NCI-H82 (cell line): ENCODE results near the gene ACAD8.

Experiments used
- DNase-seq: peaks from one replicate; lab custom pipeline; 2025; lab: John Stamatoyannopoulos, UW

ACAD8 gene

DNA sequence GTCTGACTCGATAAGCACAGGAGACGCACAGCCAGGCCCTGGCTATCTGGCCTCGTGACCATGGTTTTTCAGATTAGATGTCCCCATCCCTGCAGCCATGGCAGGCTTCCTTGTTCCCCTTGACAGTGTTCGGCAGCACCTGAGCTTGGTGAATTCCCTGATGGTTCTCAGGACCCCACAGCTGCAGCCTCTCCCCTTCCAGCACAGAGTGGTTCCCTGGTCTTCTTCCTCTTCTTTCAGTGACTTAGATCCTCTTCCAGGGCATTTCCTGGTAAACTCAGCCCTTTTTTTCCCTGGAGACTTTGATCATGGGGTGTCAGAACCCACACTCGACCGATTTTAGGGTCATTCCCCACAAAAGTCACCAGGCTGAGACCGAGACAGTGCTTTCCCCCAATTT is 37.3 kb downstream of the ACAD8 start:
- no peak for DNase-seq

DNA sequence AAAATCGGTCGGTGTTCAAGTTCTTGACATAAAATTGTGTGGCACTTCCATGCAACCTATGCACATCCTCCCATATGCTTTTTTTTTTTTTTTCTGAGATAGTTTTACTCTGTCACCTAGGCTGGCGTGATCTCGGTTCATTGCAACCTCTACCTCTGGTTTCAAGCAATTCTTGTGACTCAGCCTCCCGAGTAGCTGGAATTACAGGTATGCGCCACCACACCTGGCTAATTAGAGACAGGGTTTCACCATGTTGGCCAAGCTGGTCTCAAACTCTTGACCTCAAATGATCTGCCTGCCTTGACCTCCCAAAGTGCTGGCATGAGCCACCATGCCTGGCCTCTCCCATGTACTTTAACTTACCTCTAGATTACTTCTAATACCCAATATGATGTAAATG is 37.8 kb downstream of the ACAD8 start:
- no peak for DNase-seq

DNA sequence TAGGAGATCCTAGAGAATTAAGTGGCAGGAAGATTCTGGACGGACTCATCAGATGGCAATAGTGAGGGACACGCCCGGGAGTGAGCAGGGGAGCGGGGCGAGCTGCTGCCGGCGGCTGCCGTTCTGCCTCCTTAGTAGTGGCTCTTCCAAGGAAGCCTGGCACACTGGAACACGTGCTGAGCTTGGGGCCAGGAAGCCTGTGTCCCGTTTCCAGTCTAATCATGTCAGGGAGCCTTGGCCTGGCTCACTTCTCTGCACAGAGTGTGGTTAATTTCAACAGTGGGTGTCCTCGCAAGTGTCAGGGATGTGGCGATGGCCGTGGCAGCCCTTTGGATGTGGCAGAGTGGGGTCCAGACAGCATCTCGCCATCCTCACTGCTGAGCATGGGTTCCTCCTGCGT is 39.3 kb downstream of the ACAD8 start:
- no peak for DNase-seq

DNA sequence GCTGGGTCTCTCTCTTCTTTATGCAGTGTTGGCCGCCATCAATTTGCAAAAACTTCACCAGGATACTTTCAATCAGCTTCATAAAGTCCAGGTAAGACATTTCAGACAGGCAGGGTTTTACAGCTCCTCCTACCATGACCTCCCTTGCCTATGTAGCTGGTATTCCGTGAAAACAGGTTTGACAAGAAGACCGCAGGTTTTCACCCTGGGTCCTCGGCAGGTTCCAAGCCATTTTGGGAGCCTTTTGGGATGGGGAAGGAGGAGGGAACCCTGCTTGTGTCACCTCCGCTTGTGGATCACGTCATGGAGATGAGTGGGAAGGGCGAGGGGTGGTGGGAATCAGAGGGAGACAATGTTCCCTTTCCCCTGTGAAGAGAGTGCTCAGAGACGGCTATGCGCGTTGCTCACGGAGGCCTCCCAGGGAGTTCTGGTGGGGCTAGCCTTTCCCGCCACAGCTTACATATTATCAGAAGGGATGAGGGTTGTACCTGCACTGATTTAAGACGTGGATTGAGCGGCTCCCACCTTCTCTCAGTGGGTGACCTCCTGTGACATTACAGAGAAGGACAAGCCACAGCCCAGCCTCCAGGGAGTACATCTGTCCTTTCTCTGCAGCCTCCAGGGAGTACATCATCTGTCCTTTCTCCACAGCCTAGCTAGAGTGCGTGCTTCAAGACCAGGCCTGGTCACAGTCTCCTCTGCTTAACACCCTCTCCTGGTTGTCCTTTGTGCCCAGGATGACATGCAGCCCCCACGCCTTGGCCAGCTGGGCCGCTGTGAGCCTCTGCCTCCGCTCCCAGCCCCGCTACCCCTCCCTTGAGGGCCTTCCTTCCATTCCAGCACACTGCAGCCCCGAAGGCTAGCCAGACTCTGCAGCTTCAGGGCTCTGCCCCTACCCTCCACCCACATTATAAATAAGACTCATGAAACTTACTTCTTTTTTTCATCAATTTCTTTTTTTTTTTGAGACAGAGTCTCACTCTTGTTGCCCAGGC is 40.0 kb downstream of the ACAD8 start:
- DNase-seq: no peak

DNA sequence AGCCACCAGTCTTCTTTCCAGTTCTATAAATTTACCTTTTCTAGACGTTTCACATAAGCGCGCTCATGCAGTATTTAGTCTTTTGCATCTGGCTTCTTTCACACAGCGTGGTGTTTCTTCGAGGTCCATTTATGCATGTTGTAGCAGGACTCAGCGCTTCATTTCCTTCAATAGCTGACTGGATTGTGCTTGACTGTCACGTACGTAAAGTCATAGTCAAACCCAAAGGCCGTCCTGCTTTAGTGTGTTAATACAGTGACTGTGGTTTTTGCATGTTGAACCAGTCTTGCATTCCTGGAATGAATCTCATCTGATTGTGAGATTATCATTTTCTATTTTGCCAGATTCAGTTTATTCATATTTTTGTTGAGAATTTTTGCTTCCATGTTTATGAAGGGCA is 41.3 kb downstream of the ACAD8 start:
- DNase-seq: no peak

DNA sequence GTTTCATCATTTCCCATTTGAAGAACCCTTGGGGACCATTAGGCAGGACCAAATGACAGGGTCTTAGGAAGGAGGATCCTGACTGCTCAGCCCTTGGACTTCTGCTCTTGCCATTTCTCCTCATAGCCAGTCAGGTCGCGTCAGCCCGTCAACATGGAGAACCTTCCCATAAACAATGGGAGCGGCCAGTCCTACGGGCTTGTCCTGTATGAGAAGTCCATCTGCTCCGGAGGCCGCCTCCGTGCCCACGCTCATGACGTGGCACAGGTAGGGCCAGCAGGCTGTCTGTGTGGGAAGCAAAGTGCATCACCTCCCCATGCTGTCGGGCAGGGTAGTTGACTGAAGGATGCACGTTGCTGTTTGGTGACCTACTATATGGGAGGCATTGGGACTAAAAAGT is 58.9 kb downstream of the ACAD8 start:
- no peak for DNase-seq

DNA sequence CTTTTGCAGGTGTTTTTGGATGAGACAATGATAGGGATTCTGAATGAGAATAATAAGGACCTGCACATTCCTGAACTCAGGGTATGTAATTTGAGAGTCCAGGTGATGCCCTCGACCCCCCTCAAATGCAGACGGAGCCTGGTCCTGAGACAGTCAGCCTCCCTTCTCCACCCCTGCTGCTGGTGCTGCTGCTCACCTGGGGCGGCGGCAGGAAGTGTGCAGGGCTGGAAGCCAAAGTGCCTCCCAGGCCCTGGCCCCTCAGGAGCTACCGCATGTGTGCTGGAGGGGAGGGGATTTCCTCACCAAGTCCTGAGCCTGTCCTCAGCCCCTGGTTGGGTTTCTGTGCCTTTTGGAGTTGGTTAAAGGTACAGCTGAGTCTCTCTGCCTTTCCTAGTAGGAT is 59.4 kb downstream of the ACAD8 start:
- DNase-seq: no peak

DNA sequence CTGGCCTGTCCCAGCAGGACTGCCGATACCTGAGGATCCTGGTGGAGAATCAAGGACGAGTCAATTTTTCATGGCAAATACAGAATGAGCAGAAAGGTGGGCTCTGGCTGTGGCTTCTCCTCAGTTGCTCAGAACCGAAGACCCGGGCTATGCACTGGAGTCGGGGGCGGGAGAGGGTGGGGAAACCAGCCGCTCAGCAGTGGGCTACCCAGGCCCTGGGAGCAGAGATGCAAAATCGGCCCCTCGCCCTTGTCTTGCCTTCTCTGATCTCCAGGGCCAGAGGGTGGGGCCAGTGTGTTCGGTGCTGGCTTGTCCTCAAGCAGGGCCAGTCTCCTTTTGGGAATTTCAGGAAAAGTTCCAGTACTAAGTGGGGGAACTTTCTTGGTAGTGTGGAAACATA is 60.0 kb downstream of the ACAD8 start:
- DNase-seq: no peak

DNA sequence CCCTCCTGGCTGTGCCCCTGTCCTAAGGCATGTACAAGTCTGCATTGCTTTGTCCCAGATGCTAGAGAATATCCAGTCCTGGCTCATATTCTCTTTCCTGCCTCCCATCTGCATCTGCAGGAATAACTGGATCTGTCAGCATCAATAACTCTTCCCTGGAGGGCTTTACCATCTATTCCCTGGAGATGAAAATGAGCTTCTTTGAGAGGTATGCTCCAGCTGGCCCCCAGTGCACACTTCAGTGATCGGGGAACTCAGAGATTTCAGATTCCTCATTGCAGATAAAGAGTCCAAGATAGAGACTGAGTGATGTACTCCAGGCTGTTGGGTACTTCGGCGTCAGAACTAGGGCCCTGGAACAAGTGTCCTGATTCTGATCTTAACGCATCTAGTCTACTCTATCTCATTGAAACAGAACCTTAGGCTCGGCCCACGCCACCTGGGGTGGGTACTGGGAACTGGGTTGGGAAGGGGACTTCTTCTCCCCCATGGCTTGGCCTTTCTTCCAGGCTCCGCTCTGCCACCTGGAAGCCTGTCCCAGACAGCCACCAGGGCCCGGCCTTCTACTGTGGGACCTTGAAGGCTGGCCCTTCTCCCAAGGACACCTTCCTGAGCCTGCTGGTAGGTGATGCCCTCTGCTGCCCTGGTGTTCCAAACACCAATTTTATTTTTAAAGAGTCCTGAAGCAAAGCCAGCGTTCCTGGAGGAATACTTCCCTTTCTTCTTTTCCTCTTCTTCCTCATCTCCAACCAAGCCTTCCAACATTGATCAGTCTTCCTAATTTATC is 60.6 kb downstream of the ACAD8 start:
- peak; percentile 18 for DNase-seq
